Neural progenitor cell (in vitro differentiated cells): Measurements from ENCODE around the gene SSC5D. TPM values are rescaled to one million over a fixed set of nuclear protein-coding genes. Genes with fewer than 3 reads are reported as not detected.

Experiments
- DNase-seq: peaks from one replicate; pipeline ENCODE4 v3.0.0-alpha.2; 2016; ENCODE audit warnings: low spot score
- H2AFZ ChIP-seq: fragments of 200-600 bp; sonication (generic); replicated peaks from 2 replicates; pipeline ENCODE4 v1.6.1; 2016; ENCODE audit warnings: antibody characterized with exemption
- H3F3A ChIP-seq: fragments of 200-600 bp; sonication (generic); 2 replicates; pipeline ENCODE4 v1.6.1; 2016; ENCODE audit warnings: antibody characterized with exemption, low read depth
- H3K27ac ChIP-seq: fragments of 200-600 bp; sonication (generic); 2 replicates; pipeline ENCODE4 v1.5.1; 2016; ENCODE audit warnings: mild to moderate bottlenecking
- H3K27me3 ChIP-seq: fragments of 200-600 bp; sonication (generic); 2 replicates; pipeline ENCODE4 v1.6.1; 2016; ENCODE audit warnings: mild to moderate bottlenecking, moderate library complexity
- H3K36me3 ChIP-seq: fragments of 200-600 bp; sonication (generic); 2 replicates; pipeline ENCODE4 v1.5.1; 2016
- H3K4me1 ChIP-seq: fragments of 200-600 bp; sonication (generic); 2 replicates; pipeline ENCODE4 v1.6.1; 2016; ENCODE audit warnings: mixed run types
- H3K4me2 ChIP-seq: fragments of 200-600 bp; sonication (generic); 2 replicates; pipeline ENCODE4 v1.6.1; 2016
- H3K4me3 ChIP-seq: fragments of 200-600 bp; sonication (generic); 2 replicates; pipeline ENCODE4 v1.5.1; 2016
- H3K79me2 ChIP-seq: fragments of 200-600 bp; sonication (generic); 2 replicates; pipeline ENCODE4 v1.6.1; 2016; ENCODE audit warnings: low read depth
- H3K9ac ChIP-seq: fragments of 200-600 bp; sonication (generic); 2 replicates; pipeline ENCODE4 v1.6.1; 2016
- H3K9me3 ChIP-seq: fragments of 200-600 bp; sonication (generic); 2 replicates; pipeline ENCODE4 v1.5.1; 2016; ENCODE audit warnings: low read depth
- H4K20me1 ChIP-seq: fragments of 200-600 bp; sonication (generic); 2 replicates; pipeline ENCODE4 v1.6.1; 2016; ENCODE audit warnings: low read depth
- H3K27ac Mint-ChIP-seq: 3 replicates; pipeline ENCODE4 v1.8.0; 2021; ENCODE audit warnings: mixed read lengths
- H3K27me3 Mint-ChIP-seq: 2 replicates; pipeline ENCODE4 v1.8.0; 2022; ENCODE audit warnings: low read depth, mild to moderate bottlenecking, inconsistent platforms, moderate library complexity, mixed read lengths; ENCODE audit not compliant: insufficient read depth
- H3K36me3 Mint-ChIP-seq: 3 replicates; pipeline ENCODE4 v1.8.0; 2021; ENCODE audit warnings: mixed read lengths
- H3K4me1 Mint-ChIP-seq: 3 replicates; pipeline ENCODE4 v1.8.0; 2021; ENCODE audit warnings: mixed read lengths
- H3K4me3 Mint-ChIP-seq: 3 replicates; pipeline ENCODE4 v1.8.0; 2021; ENCODE audit warnings: mild to moderate bottlenecking, moderate library complexity, mixed read lengths
- H3K9me3 Mint-ChIP-seq: 3 replicates; pipeline ENCODE4 v1.8.0; 2020; ENCODE audit warnings: mixed read lengths
- EZH2 ChIP-seq: fragments of 200-600 bp; sonication (generic); IDR thresholded peaks from 2 replicates; pipeline ENCODE4 v1.6.1; 2017; ENCODE audit warnings: antibody characterized with exemption, mild to moderate bottlenecking, moderate library complexity
- EZH2phosphoT487 ChIP-seq: fragments of 200-600 bp; sonication (generic); IDR thresholded peaks from 2 replicates; pipeline ENCODE4 v1.6.1; 2017; ENCODE audit warnings: antibody characterized with exemption
- total RNA-seq: library from RNA; depleted of rRNA; stranded (reverse); fragments of >200 nt; gene quantifications from 2 replicates; pipeline ENCODE4 v1.2.3, GENCODE V29; 2015; ENCODE audit warnings: low replicate concordance
- TF ChIP-seq, protein P1 (sequence below): fragments of 200-600 bp; sonication (generic); IDR thresholded peaks from 2 replicates; pipeline ENCODE4 v1.5.1; 2017; ENCODE audit warnings: antibody characterized with exemption, mild to moderate bottlenecking

Gene SSC5D
- total RNA-seq, 1 donor from 2014 or later: not detected

- Histone ChIP-seq H3K4me2 (peak overlapping the region; percentile 13), H3K27ac (no peak overlapping the region), H4K20me1 (peaks cover 41% of the 10 kb centered on the region), H3F3A (peaks cover 31% of the 10 kb centered on the region), H3K36me3 (no peaks in the 10 kb centered on the region), H3K9me3 (no peaks in the 10 kb centered on the region), H3K4me1 (peaks cover 5% of the 10 kb centered on the region), H2AFZ (no peak overlapping the region), H3K4me3 (no peak overlapping the region), H3K27me3 (peaks cover 91% of the 10 kb centered on the region), H3K9ac (no peak overlapping the region), H3K79me2 (no peaks in the 10 kb centered on the region)
- peaks cover 26% of the 10 kb centered on the region for H3K4me1 Mint-ChIP-seq
- peak overlapping the region; percentile 68 for H3K4me3 Mint-ChIP-seq
- TF ChIP-seq EZH2phosphoT487 (no peak), EZH2 (no peak)
- TF ChIP-seq, protein P1, sequence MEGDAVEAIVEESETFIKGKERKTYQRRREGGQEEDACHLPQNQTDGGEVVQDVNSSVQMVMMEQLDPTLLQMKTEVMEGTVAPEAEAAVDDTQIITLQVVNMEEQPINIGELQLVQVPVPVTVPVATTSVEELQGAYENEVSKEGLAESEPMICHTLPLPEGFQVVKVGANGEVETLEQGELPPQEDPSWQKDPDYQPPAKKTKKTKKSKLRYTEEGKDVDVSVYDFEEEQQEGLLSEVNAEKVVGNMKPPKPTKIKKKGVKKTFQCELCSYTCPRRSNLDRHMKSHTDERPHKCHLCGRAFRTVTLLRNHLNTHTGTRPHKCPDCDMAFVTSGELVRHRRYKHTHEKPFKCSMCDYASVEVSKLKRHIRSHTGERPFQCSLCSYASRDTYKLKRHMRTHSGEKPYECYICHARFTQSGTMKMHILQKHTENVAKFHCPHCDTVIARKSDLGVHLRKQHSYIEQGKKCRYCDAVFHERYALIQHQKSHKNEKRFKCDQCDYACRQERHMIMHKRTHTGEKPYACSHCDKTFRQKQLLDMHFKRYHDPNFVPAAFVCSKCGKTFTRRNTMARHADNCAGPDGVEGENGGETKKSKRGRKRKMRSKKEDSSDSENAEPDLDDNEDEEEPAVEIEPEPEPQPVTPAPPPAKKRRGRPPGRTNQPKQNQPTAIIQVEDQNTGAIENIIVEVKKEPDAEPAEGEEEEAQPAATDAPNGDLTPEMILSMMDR: no peak
- H3K27ac Mint-ChIP-seq: no peak overlapping the region
- DNase-seq: no peak
- peaks cover 11% of the 10 kb centered on the region for H3K9me3 Mint-ChIP-seq
- H3K27me3 Mint-ChIP-seq: peaks cover 47% of the 10 kb centered on the region
- no peaks in the 10 kb centered on the region for H3K36me3 Mint-ChIP-seq
Observed at GRCh38 chr19:55441319-55441691, 46.9 kb upstream of the SSC5D start.

DNA sequence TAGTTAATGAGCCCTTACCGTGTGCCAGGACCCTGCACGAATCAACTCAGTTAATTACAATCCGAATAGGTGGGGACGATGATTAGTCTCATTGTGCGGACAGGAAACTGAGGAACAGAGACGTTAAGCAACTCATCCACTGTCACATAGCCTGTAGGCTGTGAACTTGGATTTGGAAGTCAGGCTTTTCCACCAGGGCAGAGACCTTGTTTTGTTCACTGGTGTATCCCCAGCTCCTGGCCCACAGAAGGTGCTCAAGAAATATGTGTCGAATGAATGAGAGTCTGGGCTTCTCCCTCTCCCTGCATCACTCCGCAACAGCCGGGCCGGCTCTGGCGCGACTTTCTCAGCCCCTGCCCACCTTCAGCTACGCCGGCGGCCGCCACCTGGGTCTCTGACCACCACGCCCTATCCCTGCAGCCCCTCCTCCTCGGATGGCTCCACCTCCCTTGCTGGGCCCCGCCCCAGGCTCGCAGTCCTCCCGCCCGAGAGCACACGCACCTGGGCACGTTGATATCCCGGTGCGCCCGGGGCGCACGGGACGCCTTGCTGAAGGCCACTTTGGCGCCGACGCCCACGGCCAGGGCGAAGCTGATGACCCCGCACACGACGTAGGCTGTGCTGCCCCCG lies 46.4 kb upstream of the SSC5D start:
- Histone ChIP-seq H3K4me1 (peaks cover 5% of the 10 kb centered on the region), H3K27me3 (peaks cover 96% of the 10 kb centered on the region), H3K4me3 (no peak overlapping the region), H3K9ac (no peak overlapping the region), H2AFZ (no peak overlapping the region), H4K20me1 (peaks cover 41% of the 10 kb centered on the region), H3K79me2 (no peaks in the 10 kb centered on the region), H3K9me3 (no peaks in the 10 kb centered on the region), H3F3A (peaks cover 31% of the 10 kb centered on the region), H3K36me3 (no peaks in the 10 kb centered on the region), H3K27ac (no peak overlapping the region), H3K4me2 (peak overlapping the region; percentile 47)
- Mint-ChIP-seq H3K27me3 (peaks cover 47% of the 10 kb centered on the region), H3K36me3 (no peaks in the 10 kb centered on the region), H3K9me3 (peaks cover 11% of the 10 kb centered on the region), H3K4me1 (peaks cover 26% of the 10 kb centered on the region), H3K27ac (no peak overlapping the region), H3K4me3 (peak overlapping the region; percentile 68)
- peak; percentile 97 for TF ChIP-seq EZH2phosphoT487
- TF ChIP-seq, protein P1: no peak
- TF ChIP-seq EZH2: peak; percentile 98
- DNase-seq: peak; percentile 48

GRCh38 chr19:55442372-55442961 lies 45.8 kb upstream of the SSC5D start:
- peaks cover 40% of the 10 kb centered on the region for H4K20me1 ChIP-seq
- H3K9ac ChIP-seq: no peak overlapping the region
- H3K9me3 Mint-ChIP-seq: peaks cover 11% of the 10 kb centered on the region
- DNase-seq: peak; percentile 48
- H3K4me1 Mint-ChIP-seq: peaks cover 26% of the 10 kb centered on the region
- peaks cover 5% of the 10 kb centered on the region for H3K4me1 ChIP-seq
- H3K4me2 ChIP-seq: peak overlapping the region; percentile 68
- TF ChIP-seq, protein P1: no peak
- no peak for TF ChIP-seq EZH2phosphoT487
- H3K4me3 Mint-ChIP-seq: peak overlapping the region; percentile 71
- no peak overlapping the region for H3K27ac Mint-ChIP-seq
- no peak overlapping the region for H3K27ac ChIP-seq
- peaks cover 41% of the 10 kb centered on the region for H3K27me3 Mint-ChIP-seq
- no peaks in the 10 kb centered on the region for H3K79me2 ChIP-seq
- H3K27me3 ChIP-seq: peaks cover 100% of the 10 kb centered on the region
- H3K9me3 ChIP-seq: no peaks in the 10 kb centered on the region
- H2AFZ ChIP-seq: no peak overlapping the region
- H3K36me3 ChIP-seq: no peaks in the 10 kb centered on the region
- H3F3A ChIP-seq: peaks cover 32% of the 10 kb centered on the region
- no peaks in the 10 kb centered on the region for H3K36me3 Mint-ChIP-seq
- H3K4me3 ChIP-seq: peak overlapping the region; percentile 9
